WERI-Rb-1 (cell line): ENCODE measurements around the gene MUCL3.
"Not testable (repeated sequence)": the region's sequence is repeated elsewhere in the genome, so short reads cannot be mapped to it uniquely, and the experiment has no call there.

ENCODE experiments used
- DNase-seq: peaks from one replicate; pipeline ENCODE4 v3.0.0-alpha.2; 2020
- H3K27ac ChIP-seq: fragments of 250-450 bp; sonication (Bioruptor Pico); 2 replicates; pipeline ENCODE4 v1.5.1; 2020; ENCODE audit warnings: mild to moderate bottlenecking, moderate library complexity
- H3K27me3 ChIP-seq: fragments of 250-450 bp; sonication (Bioruptor Pico); 2 replicates; pipeline ENCODE4 v1.5.1; 2021; ENCODE audit warnings: mild to moderate bottlenecking, low read depth, moderate library complexity; ENCODE audit not compliant: insufficient read depth, severe bottlenecking
- H3K36me3 ChIP-seq: fragments of 250-450 bp; sonication (Bioruptor Pico); 2 replicates; pipeline ENCODE4 v1.5.1; 2020; ENCODE audit warnings: mild to moderate bottlenecking, moderate library complexity
- H3K4me3 ChIP-seq: 2 replicates; pipeline ENCODE4 v1.5.1; 2011; ENCODE audit warnings: low read depth, mild to moderate bottlenecking, control low read depth, low read length
- H3K9me3 ChIP-seq: fragments of 250-450 bp; sonication (Bioruptor Pico); 2 replicates; pipeline ENCODE4 v1.5.1; 2021; ENCODE audit warnings: mild to moderate bottlenecking, moderate library complexity; ENCODE audit not compliant: severe bottlenecking
- CTCF ChIP-seq: IDR thresholded peaks from 2 replicates; pipeline ENCODE4 v1.5.1; 2011; ENCODE audit warnings: low read depth, mild to moderate bottlenecking, control low read depth, inconsistent platforms, low read length

MUCL3 gene

DNA sequence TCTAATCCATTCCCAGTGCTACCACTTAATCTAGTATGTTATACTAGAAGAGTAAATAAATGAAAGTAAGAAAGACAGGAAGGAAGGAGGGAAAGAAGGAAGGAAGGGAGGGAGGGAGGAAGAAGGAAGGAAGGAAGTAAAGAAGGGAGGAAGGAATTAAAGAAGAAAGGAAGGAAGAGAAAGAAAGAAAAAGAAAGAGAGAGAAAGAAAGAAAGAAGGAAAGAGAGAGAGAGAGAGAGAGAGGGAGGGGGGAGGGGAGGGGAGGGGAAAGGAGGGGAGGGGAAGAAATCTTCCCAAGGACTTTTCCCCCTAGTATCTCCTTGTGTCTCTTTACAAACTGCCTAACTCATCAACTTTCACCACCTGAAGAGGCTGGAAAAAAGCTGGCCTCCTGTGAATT is 21.9 kb downstream of the MUCL3 start:
- no peak for DNase-seq
- Histone ChIP-seq H3K27ac (no peak overlapping the region), H3K4me3 (no peak overlapping the region), H3K9me3 (peaks cover 13% of the 10 kb centered on the region), H3K36me3 (no peaks in the 10 kb centered on the region), H3K27me3 (peaks cover 53% of the 10 kb centered on the region)
- no peak for TF ChIP-seq CTCF

GRCh38 chr6:30963641-30964040 is 22.9 kb downstream of the MUCL3 start:
- Histone ChIP-seq H3K4me3 (no peak overlapping the region), H3K36me3 (no peaks in the 10 kb centered on the region), H3K9me3 (peaks cover 18% of the 10 kb centered on the region), H3K27me3 (peaks cover 59% of the 10 kb centered on the region), H3K27ac (no peak overlapping the region)
- TF ChIP-seq CTCF, result no peak
- DNase-seq, result no peak

DNA sequence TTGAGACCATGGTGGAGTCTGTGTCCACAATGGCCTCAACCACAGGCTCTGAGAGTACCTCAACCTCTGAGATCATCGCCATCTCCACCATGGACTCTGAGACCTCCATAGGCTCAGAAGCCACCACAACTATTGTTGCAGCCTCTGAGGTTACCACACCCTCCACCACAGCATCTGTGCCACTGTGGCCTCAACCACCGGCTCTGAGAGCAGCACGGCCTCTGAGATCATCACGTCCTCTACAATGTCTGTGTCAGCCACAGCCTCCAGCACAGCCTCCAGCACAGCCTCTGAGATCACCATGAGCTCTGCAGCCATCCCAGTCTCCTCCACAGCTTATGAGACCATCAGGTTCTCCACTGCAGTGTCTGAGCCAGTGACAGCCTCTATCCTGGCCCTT is 23.3 kb downstream of the MUCL3 start:
- no peak overlapping the region for H3K27ac ChIP-seq
- no peaks in the 10 kb centered on the region for H3K36me3 ChIP-seq
- no peak for TF ChIP-seq CTCF
- no peak overlapping the region for H3K4me3 ChIP-seq
- no peak for DNase-seq
- peaks cover 59% of the 10 kb centered on the region for H3K27me3 ChIP-seq
- peaks cover 18% of the 10 kb centered on the region for H3K9me3 ChIP-seq

- no peak for TF ChIP-seq CTCF
- Histone ChIP-seq H3K27ac (no peak overlapping the region), H3K27me3 (peaks cover 58% of the 10 kb centered on the region), H3K9me3 (peaks cover 18% of the 10 kb centered on the region), H3K4me3 (no peak overlapping the region), H3K36me3 (no peaks in the 10 kb centered on the region)
- no peak for DNase-seq
Measured at GRCh38 chr6:30965140-30965601, 24.4 kb downstream of the MUCL3 start.

GRCh38 chr6:30966154-30966553 is 25.4 kb downstream of the MUCL3 start:
- H3K9me3 ChIP-seq, result peaks cover 18% of the 10 kb centered on the region
- no peak overlapping the region for H3K27ac ChIP-seq
- peaks cover 62% of the 10 kb centered on the region for H3K27me3 ChIP-seq
- no peak for DNase-seq
- TF ChIP-seq CTCF, result no peak
- H3K4me3 ChIP-seq, result no peak overlapping the region
- no peaks in the 10 kb centered on the region for H3K36me3 ChIP-seq

DNA sequence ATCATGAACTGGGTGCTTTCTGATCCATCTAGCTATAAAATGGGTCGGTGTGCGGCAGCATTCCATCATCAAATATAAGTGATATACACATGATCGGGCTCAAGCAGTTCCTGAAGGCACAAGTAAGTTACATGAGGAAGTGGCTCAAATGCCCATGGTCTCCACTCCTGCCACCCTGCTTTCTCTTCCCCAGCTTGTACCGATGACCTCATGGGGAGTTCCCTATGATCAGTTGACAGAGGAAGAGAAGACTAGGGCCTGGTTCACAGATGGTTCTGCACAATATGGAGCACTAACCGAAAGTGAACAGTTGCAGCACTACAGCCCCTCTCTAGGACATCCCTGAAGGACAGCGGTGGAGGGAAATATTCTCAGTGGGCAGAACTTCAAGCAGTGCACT is 28.4 kb downstream of the MUCL3 start:
- peaks cover 18% of the 10 kb centered on the region for H3K9me3 ChIP-seq
- DNase-seq, result not testable (repeated sequence)

More for the DNA sequence above, 28.4 kb downstream of the MUCL3 start:
- H3K27ac ChIP-seq, H3K4me3 ChIP-seq, H3K36me3 ChIP-seq: not testable (repeated sequence)
- H3K27me3 ChIP-seq, result peaks cover 74% of the 10 kb centered on the region
